HG03039 (cell line): ENCODE measurements around the gene PTCD3.
A peak's percentile ranks its signal among the peaks of the same experiment; 100 is the strongest.

ENCODE experiments used
- ATAC-seq: cut with Tn5 transposase; IDR thresholded peaks from one replicate; pipeline ENCODE4 v1.9.1; 2021; ENCODE audit warnings: mild to moderate bottlenecking, moderate library complexity; ENCODE audit not compliant: unreplicated experiment

PTCD3 gene

GRCh38 chr2:86081724-86082123 lies 24.3 kb upstream of the PTCD3 start:
- ATAC-seq = no peak

- ATAC-seq = no peak
Observed at GRCh38 chr2:86082756-86083155, 23.3 kb upstream of the PTCD3 start.

- ATAC-seq = no peak
Observed at GRCh38 chr2:86087936-86088850, 17.8 kb upstream of the PTCD3 start.

GRCh38 chr2:86094229-86094628 lies 11.8 kb upstream of the PTCD3 start:
- ATAC-seq = no peak

- ATAC-seq = no peak
Observed at GRCh38 chr2:86097114-86097896, 8.7 kb upstream of the PTCD3 start.

GRCh38 chr2:86097913-86098312 lies 8.1 kb upstream of the PTCD3 start:
- no peak for ATAC-seq

- no peak for ATAC-seq
Observed at GRCh38 chr2:86102157-86102556, 3.9 kb upstream of the PTCD3 start.

GRCh38 chr2:86105252-86105968 lies 625 bp upstream of the PTCD3 start, which contains the start of gene POLR1A:
Gene POLR1A (minus strand): TSS chr2:86105886. CDS start chr2:86105776, 110 bp downstream.
- ATAC-seq = peak; percentile 63

GRCh38 chr2:86107031-86107430 lies 996 bp downstream of the PTCD3 start:
- ATAC-seq = no peak

- no peak for ATAC-seq
Observed at GRCh38 chr2:86118130-86118529, 12.1 kb downstream of the PTCD3 start.

GRCh38 chr2:86123328-86123925 lies 17.4 kb downstream of the PTCD3 start:
- ATAC-seq = no peak

- ATAC-seq = no peak
Observed at GRCh38 chr2:86124683-86125082, 18.6 kb downstream of the PTCD3 start.

- ATAC-seq = no peak
Observed at GRCh38 chr2:86134709-86135108, 28.7 kb downstream of the PTCD3 start.

- ATAC-seq = no peak
Observed at GRCh38 chr2:86135653-86136052, 29.6 kb downstream of the PTCD3 start.

- ATAC-seq = no peak
Observed at GRCh38 chr2:86136141-86136540, 30.1 kb downstream of the PTCD3 start.

- no peak for ATAC-seq
Observed at GRCh38 chr2:86138736-86139625, 32.9 kb downstream of the PTCD3 start.

GRCh38 chr2:86139981-86140380 lies 33.9 kb downstream of the PTCD3 start:
- ATAC-seq = no peak

GRCh38 chr2:86140969-86141392 lies 34.9 kb downstream of the PTCD3 start:
- no peak for ATAC-seq

GRCh38 chr2:86142436-86143257 lies 36.6 kb downstream of the PTCD3 start:
- ATAC-seq = no peak
